ENCODE measurements around the gene G6PC2.

- TF ChIP-seq CTCF (conservative IDR thresholded peaks at IDR 0.05) (no peak), EZH2 (IDR thresholded peaks at IDR 0.05; ENCODE audit: low read depth) (no peak)
These were observed 46.4 kb upstream of the G6PC2 start for GRCh38 chr2:168854651-168855050.
